ENCODE results near the gene MAPK1.

MAPK1 gene

DNA sequence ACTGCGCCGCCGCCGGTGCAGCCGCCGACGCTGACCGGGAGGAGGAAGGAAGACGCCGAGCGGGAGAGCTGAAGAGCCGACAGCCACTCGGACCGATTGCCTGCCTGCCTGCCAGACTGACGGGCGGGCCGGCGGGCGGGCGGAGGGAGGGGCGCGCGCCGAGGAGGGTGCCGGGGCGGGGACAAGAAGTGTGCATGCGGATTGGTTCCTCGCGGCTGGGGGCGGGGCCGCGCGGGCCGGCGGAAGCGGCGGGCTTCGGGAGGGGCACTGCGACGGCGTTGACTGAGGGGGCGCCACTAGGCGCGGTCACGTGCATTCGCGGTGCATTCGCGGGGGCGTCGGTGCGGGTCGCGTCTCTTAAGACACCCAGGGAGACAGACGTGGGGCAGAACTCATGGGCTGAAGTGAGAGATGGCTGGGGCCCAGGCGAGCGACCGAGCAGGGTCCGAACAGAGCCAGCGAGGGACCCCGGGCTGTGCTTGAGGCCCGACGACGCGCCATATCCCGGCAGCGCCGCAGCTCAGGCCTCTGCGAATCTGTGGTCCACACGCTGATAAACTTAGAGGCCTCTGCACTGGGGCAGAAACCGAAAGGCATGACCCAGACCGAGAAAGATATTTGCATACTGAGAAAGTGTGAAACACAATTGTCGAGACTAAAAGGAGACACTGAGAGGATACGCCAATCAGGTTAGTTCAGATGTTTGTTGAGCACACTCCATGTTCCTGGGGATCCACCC, at the start of gene MAPK1:
MAPK1 (minus strand) TSS at position 118 of the 739 bp plus-strand sequence. CDS start 205 bp downstream, outside the sequence.
- TF ChIP-seq GATA3 (IDR thresholded peaks at IDR 0.05; ENCODE audit: low read depth, low read length) (no peak), GATA2 (IDR thresholded peaks at IDR 0.05; ENCODE audit: low read depth, low read length) (no peak)

- TF ChIP-seq GATA2 (IDR thresholded peaks at IDR 0.05; ENCODE audit: low read depth, low read length) (no peak), GATA3 (IDR thresholded peaks at IDR 0.05; ENCODE audit: low read depth, low read length) (no peak)
These were observed 49.0 kb upstream of the MAPK1 start for GRCh38 chr22:21916309-21916918.

GRCh38 chr22:21915624-21916308, 48.3 kb upstream of the MAPK1 start:
- TF ChIP-seq GATA3 (IDR thresholded peaks at IDR 0.05; ENCODE audit: low read depth, low read length): no peak
- TF ChIP-seq GATA2 (IDR thresholded peaks at IDR 0.05; ENCODE audit: low read depth, low read length): no peak

GRCh38 chr22:21909871-21910270, 42.4 kb upstream of the MAPK1 start:
- TF ChIP-seq GATA3 (IDR thresholded peaks at IDR 0.05; ENCODE audit: low read depth, low read length) (no peak), GATA2 (IDR thresholded peaks at IDR 0.05; ENCODE audit: low read depth, low read length) (no peak)

DNA sequence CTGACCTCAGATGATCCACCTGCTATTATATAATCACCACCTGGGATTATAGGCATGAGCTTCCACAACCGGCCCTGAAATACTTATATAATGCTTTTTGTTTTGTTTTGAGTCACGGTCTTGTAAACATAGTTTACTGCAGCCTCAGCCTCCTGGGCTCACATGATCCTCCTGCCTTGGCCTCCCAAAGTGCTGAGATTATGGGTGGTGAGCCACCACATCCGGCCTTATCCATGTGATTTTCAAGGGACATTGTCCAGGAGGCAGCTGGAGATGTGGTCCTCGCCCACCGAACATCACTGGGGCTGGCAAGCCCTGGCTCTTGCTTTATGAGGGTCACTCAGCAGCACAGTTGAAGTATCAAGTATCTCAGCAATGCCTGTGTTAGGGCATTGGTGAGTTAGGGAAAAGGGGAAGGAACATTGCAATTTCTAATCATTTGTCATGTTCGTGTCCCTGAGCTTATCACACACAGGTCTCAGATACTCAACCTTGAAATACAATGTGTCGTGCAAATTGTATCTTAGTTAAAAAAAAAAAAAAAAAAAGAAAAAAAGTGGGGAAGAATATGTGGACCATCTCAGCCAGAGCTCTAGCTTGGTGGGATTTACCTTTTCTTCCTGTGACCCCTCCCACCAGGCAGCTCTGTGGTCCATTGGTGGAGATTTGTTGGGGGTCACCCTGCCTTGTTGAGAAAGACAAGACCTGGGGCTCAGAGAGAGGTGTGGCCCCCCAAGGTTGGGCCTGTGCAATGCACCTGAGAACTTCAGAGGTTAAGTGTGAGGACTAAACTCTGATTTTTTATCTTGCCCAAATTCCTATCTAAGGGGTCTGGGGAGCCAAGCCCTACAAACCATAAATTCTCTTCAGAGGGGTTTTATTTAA, 40.4 kb upstream of the MAPK1 start:
- no peak for TF ChIP-seq GATA3 (IDR thresholded peaks at IDR 0.05; ENCODE audit: low read depth, low read length)
- TF ChIP-seq GATA2 (IDR thresholded peaks at IDR 0.05; ENCODE audit: low read depth, low read length): no peak

- TF ChIP-seq GATA2 (IDR thresholded peaks at IDR 0.05; ENCODE audit: low read depth, low read length): no peak
- TF ChIP-seq GATA3 (IDR thresholded peaks at IDR 0.05; ENCODE audit: low read depth, low read length): no peak
These were observed 36.9 kb upstream of the MAPK1 start for GRCh38 chr22:21904250-21904789.

DNA sequence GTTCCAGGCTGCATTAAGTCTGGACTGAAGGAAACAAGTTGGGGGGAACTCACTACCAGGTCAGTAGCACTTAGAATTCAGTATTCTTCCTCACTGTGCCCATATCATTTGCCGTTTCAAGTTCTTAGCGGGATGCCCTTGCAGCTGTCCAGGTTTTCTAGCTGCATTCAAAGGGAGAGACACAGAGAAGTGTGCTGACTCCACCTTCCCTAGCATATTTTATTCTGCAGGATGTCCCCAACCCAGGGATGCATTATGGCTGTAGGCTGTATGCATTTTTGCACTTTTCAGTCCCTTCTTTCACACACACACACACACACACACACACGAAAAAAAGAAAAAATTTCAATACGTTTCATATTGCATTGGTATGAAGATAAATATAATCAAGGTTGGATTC, 35.8 kb upstream of the MAPK1 start:
- no peak for TF ChIP-seq GATA3 (IDR thresholded peaks at IDR 0.05; ENCODE audit: low read depth, low read length)
- TF ChIP-seq GATA2 (IDR thresholded peaks at IDR 0.05; ENCODE audit: low read depth, low read length): no peak

- no peak for TF ChIP-seq GATA3 (IDR thresholded peaks at IDR 0.05; ENCODE audit: low read depth, low read length)
- no peak for TF ChIP-seq GATA2 (IDR thresholded peaks at IDR 0.05; ENCODE audit: low read depth, low read length)
These were observed 35.0 kb upstream of the MAPK1 start for GRCh38 chr22:21902296-21903087.

DNA sequence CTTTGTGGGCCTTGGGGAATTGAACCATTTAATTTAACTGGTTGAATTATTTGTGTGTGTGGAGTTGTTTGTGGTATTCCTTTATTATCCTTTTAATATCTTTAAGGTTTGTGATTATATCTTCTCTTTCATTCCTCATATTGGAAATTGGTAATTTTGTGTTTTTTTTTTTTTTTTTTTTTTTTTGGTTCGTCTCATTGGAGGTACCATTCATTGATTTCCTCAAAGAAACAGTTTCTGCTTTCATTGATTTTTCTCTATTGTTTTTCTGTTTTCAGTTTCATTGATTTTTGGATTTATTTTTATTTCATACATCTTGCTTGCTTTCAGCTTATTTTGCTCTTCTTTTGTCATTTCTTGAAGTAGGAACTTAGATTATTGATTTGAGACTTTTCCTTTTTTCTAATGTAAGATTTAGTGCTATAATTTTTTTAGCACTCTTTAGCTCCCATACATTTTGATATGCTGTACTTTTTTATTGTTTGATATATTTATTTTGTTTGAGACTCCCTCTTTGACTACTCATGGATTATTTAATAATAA, 31.0 kb upstream of the MAPK1 start:
- TF ChIP-seq GATA3 (IDR thresholded peaks at IDR 0.05; ENCODE audit: low read depth, low read length) (no peak), GATA2 (IDR thresholded peaks at IDR 0.05; ENCODE audit: low read depth, low read length) (no peak)

GRCh38 chr22:21896951-21897513, 29.6 kb upstream of the MAPK1 start:
- TF ChIP-seq GATA2 (IDR thresholded peaks at IDR 0.05; ENCODE audit: low read depth, low read length) (no peak), GATA3 (IDR thresholded peaks at IDR 0.05; ENCODE audit: low read depth, low read length) (no peak)

DNA sequence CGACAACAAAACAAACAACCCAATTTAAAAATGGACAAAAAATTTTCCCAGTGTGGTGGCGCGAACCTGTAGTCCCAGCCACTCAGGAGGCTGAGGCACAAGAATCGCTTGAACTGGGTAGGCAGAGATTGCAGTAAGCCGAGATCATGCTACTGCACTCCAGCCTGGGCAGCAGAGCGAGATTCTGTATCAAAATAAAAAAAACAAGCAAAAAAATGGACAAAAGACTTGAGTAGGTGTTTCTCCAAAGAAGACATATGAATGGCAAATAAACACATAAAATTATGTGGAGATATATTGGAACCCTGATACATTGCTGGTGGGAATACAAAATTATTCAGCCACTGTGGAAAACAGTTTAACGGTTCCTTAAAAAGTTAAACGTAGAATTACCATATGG, 27.4 kb upstream of the MAPK1 start:
- TF ChIP-seq GATA3 (IDR thresholded peaks at IDR 0.05; ENCODE audit: low read depth, low read length) (no peak), GATA2 (IDR thresholded peaks at IDR 0.05; ENCODE audit: low read depth, low read length) (no peak)

DNA sequence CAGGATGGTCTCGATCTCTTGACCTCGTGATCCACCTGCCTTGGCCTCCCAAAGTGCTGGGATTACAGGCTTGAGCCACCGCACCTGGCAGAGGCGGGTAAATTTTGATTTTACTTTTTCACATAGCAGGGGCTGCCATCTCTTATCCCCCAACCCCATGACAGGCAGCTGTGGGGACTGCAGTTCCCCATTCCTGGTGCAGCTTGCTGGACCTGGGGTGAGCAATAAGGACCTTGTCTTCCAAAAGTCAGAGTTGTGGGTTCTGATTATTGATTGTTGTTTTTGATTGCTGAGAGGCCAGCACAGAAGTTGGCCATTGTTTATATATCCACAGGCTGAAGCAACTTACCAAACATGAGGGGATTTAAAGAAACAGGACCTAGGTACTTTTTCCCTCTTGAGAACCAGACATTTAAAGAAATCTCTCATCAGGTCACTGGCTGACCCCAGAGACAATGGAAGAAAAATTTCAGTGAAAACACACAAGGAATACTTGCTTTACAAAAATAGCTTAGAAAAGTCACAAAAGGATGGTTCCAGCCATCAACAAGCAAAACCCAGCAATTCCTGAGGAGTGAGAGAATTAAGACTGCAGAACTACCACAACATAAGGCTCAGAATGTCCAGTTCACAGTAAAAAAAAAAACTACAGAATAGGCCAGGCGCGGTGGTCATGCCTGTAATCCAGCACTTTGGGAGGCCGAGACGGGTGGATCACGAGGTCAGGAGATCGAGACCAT, 22.0 kb upstream of the MAPK1 start:
- TF ChIP-seq GATA3 (IDR thresholded peaks at IDR 0.05; ENCODE audit: low read depth, low read length) (no peak), GATA2 (IDR thresholded peaks at IDR 0.05; ENCODE audit: low read depth, low read length) (no peak)

Measured in SH-SY5Y (cell line).